SJSA1 (cell line): Measurements from ENCODE around the gene CFC1. TPM values are rescaled to one million over a fixed set of nuclear protein-coding genes. Genes with fewer than 3 reads are reported as not detected.
"Not testable (repeated sequence)": the region's sequence is repeated elsewhere in the genome, so short reads cannot be mapped to it uniquely, and the experiment has no call there.

Source experiments
- DNase-seq, 2 experiments: peaks; one replicate each; pipeline ENCODE4 v3.0.0-alpha.2; 2015 to 2020; ENCODE audit warnings: low spot score in 2 of 2, low read depth in 1 of 2
- H3K27ac ChIP-seq: fragments of 250-450 bp; sonication (Bioruptor Pico); 2 replicates; pipeline ENCODE4 v1.5.1; 2020; ENCODE audit warnings: mild to moderate bottlenecking, moderate library complexity
- H3K27me3 ChIP-seq: fragments of 250-450 bp; sonication (Bioruptor Pico); replicated peaks from 2 replicates; pipeline ENCODE4 v1.5.1; 2020; ENCODE audit warnings: mild to moderate bottlenecking, moderate library complexity
- H3K36me3 ChIP-seq: fragments of 250-450 bp; sonication (Bioruptor Pico); 2 replicates; pipeline ENCODE4 v1.5.1; 2020; ENCODE audit warnings: mild to moderate bottlenecking
- H3K4me1 ChIP-seq: fragments of 250-450 bp; sonication (Bioruptor Pico); replicated peaks from 2 replicates; pipeline ENCODE4 v1.6.1; 2021; ENCODE audit warnings: mild to moderate bottlenecking
- H3K4me3 ChIP-seq: fragments of 250-450 bp; sonication (Bioruptor Pico); 2 replicates; pipeline ENCODE4 v1.5.1; 2020; ENCODE audit warnings: mild to moderate bottlenecking
- H3K9me3 ChIP-seq: fragments of 250-450 bp; sonication (Bioruptor Pico); replicated peaks from 2 replicates; pipeline ENCODE4 v1.5.1; 2020; ENCODE audit warnings: mild to moderate bottlenecking
- total RNA-seq: library from RNA; depleted of rRNA; stranded (reverse); fragments of >200 nt; shearing (Covaris generic); gene quantifications from 2 replicates; pipeline ENCODE4 v1.2.3, GENCODE V29; 2014; rRNA removed

The CFC1 gene
- total RNA-seq, 1 experiment from 2014 or later: not detected

DNA sequence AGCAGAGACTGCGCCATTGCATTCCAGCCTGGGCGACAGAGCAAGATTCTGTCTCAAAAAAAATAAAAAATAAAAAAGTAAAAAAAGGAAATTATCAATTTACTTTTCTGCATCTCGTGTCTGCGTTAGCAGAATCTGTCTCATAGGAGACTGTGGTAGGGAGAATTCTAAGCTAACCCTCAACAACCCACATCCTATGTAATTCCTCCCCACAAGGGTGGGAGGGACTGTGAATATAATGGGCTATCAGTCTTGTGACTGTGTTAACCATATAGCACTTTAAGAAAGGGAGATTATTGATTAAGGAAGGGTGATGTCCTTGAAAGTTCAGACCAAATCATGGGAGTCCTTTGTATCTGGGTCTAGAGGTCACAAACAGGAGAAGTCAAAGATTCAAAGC is 33.2 kb downstream of the CFC1 start:
- H3K9me3 ChIP-seq, H3K36me3 ChIP-seq, H3K27me3 ChIP-seq, H3K27ac ChIP-seq, H3K4me1 ChIP-seq, DNase-seq, H3K4me3 ChIP-seq: not testable (repeated sequence)

DNA sequence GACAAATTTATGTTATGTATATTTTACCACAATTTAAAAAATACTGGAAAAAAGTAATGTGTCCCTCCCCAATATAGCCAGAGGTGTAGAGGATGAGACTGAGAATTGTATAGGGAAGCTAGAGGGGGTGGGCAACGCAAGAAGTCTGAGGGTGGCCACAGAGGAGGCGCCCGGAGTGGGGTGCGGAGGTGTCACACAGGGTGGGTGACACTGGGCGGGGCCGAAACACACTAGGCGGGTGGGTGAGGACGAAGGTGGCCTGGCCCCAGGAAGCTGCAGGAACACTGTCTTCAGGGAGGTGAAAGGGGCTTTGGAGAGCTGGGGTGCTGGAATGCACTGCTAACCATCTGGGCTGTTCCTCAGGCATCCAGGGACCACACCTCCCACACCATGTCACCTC is 42.9 kb downstream of the CFC1 start:
- not testable (repeated sequence) for H3K4me3 ChIP-seq, H3K9me3 ChIP-seq, H3K27ac ChIP-seq, DNase-seq, H3K27me3 ChIP-seq, H3K36me3 ChIP-seq, H3K4me1 ChIP-seq

DNA sequence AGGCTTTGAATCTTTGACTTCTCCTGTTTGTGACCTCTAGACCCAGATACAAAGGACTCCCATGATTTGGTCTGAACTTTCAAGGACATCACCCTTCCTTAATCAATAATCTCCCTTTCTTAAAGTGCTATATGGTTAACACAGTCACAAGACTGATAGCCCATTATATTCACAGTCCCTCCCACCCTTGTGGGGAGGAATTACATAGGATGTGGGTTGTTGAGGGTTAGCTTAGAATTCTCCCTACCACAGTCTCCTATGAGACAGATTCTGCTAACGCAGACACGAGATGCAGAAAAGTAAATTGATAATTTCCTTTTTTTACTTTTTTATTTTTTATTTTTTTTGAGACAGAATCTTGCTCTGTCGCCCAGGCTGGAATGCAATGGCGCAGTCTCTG is 45.2 kb downstream of the CFC1 start:
- not testable (repeated sequence) for H3K27ac ChIP-seq, DNase-seq, H3K4me1 ChIP-seq, H3K27me3 ChIP-seq, H3K9me3 ChIP-seq, H3K36me3 ChIP-seq, H3K4me3 ChIP-seq

- H3K27ac ChIP-seq, H3K9me3 ChIP-seq, H3K27me3 ChIP-seq, DNase-seq, H3K36me3 ChIP-seq, H3K4me1 ChIP-seq, H3K4me3 ChIP-seq: not testable (repeated sequence)
Observed at GRCh38 chr2:130549475-130549874, 49.9 kb downstream of the CFC1 start.

DNA sequence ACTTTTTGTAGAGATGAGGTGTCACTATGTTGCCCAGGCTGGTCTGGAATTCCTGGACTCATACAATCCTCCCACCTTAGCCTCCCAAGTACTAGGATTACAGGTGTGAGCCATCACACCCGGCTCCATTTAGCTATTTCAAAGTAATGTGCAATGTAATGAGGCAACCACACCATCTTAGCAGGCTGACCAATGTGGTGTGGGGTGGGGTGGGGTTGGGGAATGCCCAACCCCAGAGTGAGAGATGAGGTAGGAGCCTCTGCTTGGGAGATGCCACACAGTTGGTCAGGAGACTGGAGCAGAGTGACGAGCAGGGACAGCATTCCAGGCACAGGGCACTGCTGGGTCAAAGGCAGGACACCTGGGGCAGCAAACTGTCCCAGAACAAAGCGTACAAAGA is 51.0 kb downstream of the CFC1 start:
- not testable (repeated sequence) for DNase-seq, H3K27me3 ChIP-seq, H3K4me3 ChIP-seq, H3K36me3 ChIP-seq, H3K27ac ChIP-seq, H3K4me1 ChIP-seq, H3K9me3 ChIP-seq

GRCh38 chr2:130544978-130545377 is 54.4 kb downstream of the CFC1 start:
- H3K27me3 ChIP-seq, H3K4me3 ChIP-seq, H3K27ac ChIP-seq, H3K9me3 ChIP-seq, H3K36me3 ChIP-seq, H3K4me1 ChIP-seq, DNase-seq: not testable (repeated sequence)

DNA sequence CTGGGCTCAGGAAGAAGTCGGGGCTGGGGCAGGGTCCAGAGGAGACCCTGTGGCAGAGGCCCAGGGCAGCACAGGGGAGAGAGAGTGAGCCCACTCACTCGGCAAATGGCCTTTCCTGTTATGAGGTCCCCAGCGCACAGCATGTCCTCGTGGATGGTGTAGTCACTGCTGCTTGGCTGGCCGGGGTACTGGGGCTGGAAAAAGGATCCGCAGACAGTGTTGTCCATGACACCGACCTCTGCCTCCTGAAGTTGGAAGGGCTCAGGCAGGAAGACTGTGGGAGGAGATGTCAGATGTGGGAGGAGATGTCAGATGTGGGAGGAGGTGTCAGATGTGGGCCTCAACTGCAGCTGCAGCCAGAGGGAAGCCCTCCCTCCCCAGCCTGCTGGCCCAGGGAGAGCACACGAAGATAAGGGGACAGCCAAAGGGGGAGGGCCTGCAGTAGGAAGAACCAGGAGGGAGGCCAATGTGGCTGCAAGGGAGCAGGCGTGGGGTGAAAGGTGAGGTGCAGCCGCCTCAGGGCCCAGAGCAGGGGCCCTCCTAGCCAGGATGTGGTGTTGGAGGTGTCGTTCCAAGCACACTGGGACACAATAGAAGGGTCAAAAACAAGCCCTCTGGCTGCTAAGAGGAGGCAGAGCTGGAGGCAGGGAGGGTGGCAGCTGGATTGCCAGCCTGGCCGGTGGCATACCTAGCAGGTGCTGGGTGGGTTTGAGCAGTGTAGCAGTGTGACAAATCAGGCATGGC is 55.4 kb downstream of the CFC1 start:
- H3K27me3 ChIP-seq, DNase-seq, H3K36me3 ChIP-seq, H3K4me1 ChIP-seq, H3K4me3 ChIP-seq, H3K27ac ChIP-seq, H3K9me3 ChIP-seq: not testable (repeated sequence)

- not testable (repeated sequence) for H3K36me3 ChIP-seq, H3K4me3 ChIP-seq, H3K27me3 ChIP-seq, DNase-seq, H3K9me3 ChIP-seq, H3K4me1 ChIP-seq, H3K27ac ChIP-seq
Observed at GRCh38 chr2:130542789-130543188, 56.6 kb downstream of the CFC1 start.

Other genes starting within 250 kb of the CFC1 start
- 34.7 and 44.8 TPM in 2 replicates for gene PTPN18, start 243.5 kb downstream of the CFC1 start, total RNA-seq
- gene POTEI, start 90.2 kb downstream of the CFC1 start, total RNA-seq: not detected in 2 replicates
- gene CFC1B, start 78.4 kb downstream of the CFC1 start, total RNA-seq: not detected in 2 replicates
- not detected in 2 replicates for gene POTEJ, start 11.9 kb upstream of the CFC1 start, total RNA-seq
- not detected in 2 replicates for gene GPR148, start 129.5 kb upstream of the CFC1 start, total RNA-seq
- gene AMER3, start 156.0 kb upstream of the CFC1 start, total RNA-seq: not detected in 2 replicates
- 3.9 and 6.9 TPM in 2 replicates for gene ARHGEF4, start 237.3 kb upstream of the CFC1 start, total RNA-seq